Peyer's patch (tissue), 4 donors: ENCODE results near the gene RSU1. TPM values are rescaled to one million over a fixed set of nuclear protein-coding genes. Genes with fewer than 3 reads are reported as not detected.

Source experiments
- DNase-seq, 3 donors: peaks; one replicate each; pipeline ENCODE4 v3.0.0-alpha.2; 2017 to 2019
- H3K27ac ChIP-seq, 4 donors: fragments of 200-600 bp; sonication (generic); one replicate each; pipeline ENCODE4 v1.5.1; 2016 to 2019
- H3K27me3 ChIP-seq, 2 donors: fragments of 200-600 bp; sonication (generic); one replicate each; pipeline ENCODE4 v1.5.1; 2019
- H3K36me3 ChIP-seq, 3 donors: fragments of 200-600 bp; sonication (generic); one replicate each; pipeline ENCODE4 v1.5.1; 2016 to 2019
- H3K4me1 ChIP-seq, 4 donors: fragments of 200-600 bp; sonication (generic); one replicate each; pipeline ENCODE4 v1.5.1; 2016 to 2019
- H3K4me3 ChIP-seq, 4 donors: fragments of 200-600 bp; sonication (generic); 1 replicate in 3 of 4; 2 replicates in 1 of 4; pipeline ENCODE4 v1.5.1; 2016 to 2019; ENCODE audit warnings: mild to moderate bottlenecking in 1 of 4
- H3K9me3 ChIP-seq, 4 donors: fragments of 200-600 bp; sonication (generic); one replicate each; pipeline ENCODE4 v1.5.1; 2016 to 2019; ENCODE audit warnings: mild to moderate bottlenecking in 1 of 4
- CTCF ChIP-seq, 6 experiments: fragments of 450-650 bp in 4 of 6; fragments of 200-600 bp in 2 of 6; sonication (generic) in 1 of 6; IDR thresholded peaks; one replicate each; pipeline ENCODE4 v1.5.1; 2017 to 2019; ENCODE audit warnings: antibody characterized with exemption in 6 of 6, mild to moderate bottlenecking in 3 of 6, moderate library complexity in 1 of 6
- POLR2A ChIP-seq, 2 donors: fragments of 450-650 bp; IDR thresholded peaks; one replicate each; pipeline ENCODE4 v1.5.1; 2017; ENCODE audit warnings: antibody characterized with exemption in 2 of 2, mild to moderate bottlenecking in 2 of 2, moderate library complexity in 2 of 2
- total RNA-seq, 4 donors: library from RNA; depleted of rRNA; stranded (reverse); fragments of >200 nt; gene quantifications; one replicate each; pipeline ENCODE4 v1.1.0, GENCODE V29; 2016

Gene RSU1
- total RNA-seq, 4 donors from 2014 or later: 14.5 to 31.4 (median 23.5) TPM

- H3K27ac ChIP-seq: no peak overlapping the region
- H3K9me3 ChIP-seq: no peaks in the 10 kb centered on the region
- no peaks in the 10 kb centered on the region for H3K27me3 ChIP-seq
- no peaks in the 10 kb centered on the region for H3K4me1 ChIP-seq
- DNase-seq: no peak
- no peak overlapping the region for H3K4me3 ChIP-seq
- H3K36me3 ChIP-seq: no peaks in the 10 kb centered on the region
- TF ChIP-seq CTCF (IDR thresholded peaks at IDR 0.05) (no peak), POLR2A (IDR thresholded peaks at IDR 0.05) (no peak)
Measured at GRCh38 chr10:16720812-16721211, 96.4 kb downstream of the RSU1 start.

GRCh38 chr10:16717622-16718395 lies 99.4 kb downstream of the RSU1 start:
- Histone ChIP-seq H3K4me3 (no peak overlapping the region), H3K36me3 (no peaks in the 10 kb centered on the region), H3K27ac (no peak overlapping the region), H3K4me1 (no peaks in the 10 kb centered on the region), H3K27me3 (no peaks in the 10 kb centered on the region), H3K9me3 (peaks cover 0 to 4% (median 0%) of the 10 kb centered on the region in 4 donors)
- no peak for DNase-seq
- TF ChIP-seq POLR2A (IDR thresholded peaks at IDR 0.05): no peak
- no peak for TF ChIP-seq CTCF (IDR thresholded peaks at IDR 0.05)

GRCh38 chr10:16716051-16716450 lies 101.2 kb downstream of the RSU1 start:
- DNase-seq: no peak
- H3K27ac ChIP-seq: no peak overlapping the region
- no peaks in the 10 kb centered on the region for H3K4me1 ChIP-seq
- TF ChIP-seq POLR2A (IDR thresholded peaks at IDR 0.05) (no peak), CTCF (IDR thresholded peaks at IDR 0.05) (no peak)
- peaks cover 0 to 7% (median 0%) of the 10 kb centered on the region in 4 donors for H3K9me3 ChIP-seq
- no peak overlapping the region for H3K4me3 ChIP-seq
- no peaks in the 10 kb centered on the region for H3K36me3 ChIP-seq
- H3K27me3 ChIP-seq: no peaks in the 10 kb centered on the region

- DNase-seq: no peak
- no peaks in the 10 kb centered on the region for H3K27me3 ChIP-seq
- H3K4me1 ChIP-seq: no peaks in the 10 kb centered on the region
- no peak overlapping the region for H3K27ac ChIP-seq
- no peaks in the 10 kb centered on the region for H3K36me3 ChIP-seq
- peaks cover 0 to 7% (median 0%) of the 10 kb centered on the region in 4 donors for H3K9me3 ChIP-seq
- no peak overlapping the region for H3K4me3 ChIP-seq
- TF ChIP-seq POLR2A (IDR thresholded peaks at IDR 0.05): no peak
- no peak for TF ChIP-seq CTCF (IDR thresholded peaks at IDR 0.05)
Measured at GRCh38 chr10:16713290-16713689, 103.9 kb downstream of the RSU1 start.

GRCh38 chr10:16712883-16713282 lies 104.3 kb downstream of the RSU1 start:
- Histone ChIP-seq H3K27me3 (no peaks in the 10 kb centered on the region), H3K4me1 (no peaks in the 10 kb centered on the region), H3K4me3 (no peak overlapping the region), H3K27ac (no peak overlapping the region), H3K36me3 (no peaks in the 10 kb centered on the region), H3K9me3 (peaks cover 0 to 7% (median 0%) of the 10 kb centered on the region in 4 donors)
- no peak for DNase-seq
- TF ChIP-seq POLR2A (IDR thresholded peaks at IDR 0.05): no peak
- no peak for TF ChIP-seq CTCF (IDR thresholded peaks at IDR 0.05)
